Fibroblast of villous mesenchyme (primary cell): ENCODE measurements around the gene SCGB3A2. TPM values are rescaled to one million over a fixed set of nuclear protein-coding genes. Genes with fewer than 3 reads are reported as not detected.

ENCODE experiments used
- DNase-seq: peaks from one replicate; pipeline ENCODE4 v3.0.0-alpha.2; 2010; ENCODE audit warnings: low read depth
- H3K4me3 ChIP-seq: 2 replicates; pipeline ENCODE4 v1.5.1; 2011; ENCODE audit warnings: low read depth, mild to moderate bottlenecking, low read length
- CTCF ChIP-seq: IDR thresholded peaks from 2 replicates; pipeline ENCODE4 v1.5.1; 2012; ENCODE audit warnings: low read depth, mild to moderate bottlenecking, low read length; ENCODE audit not compliant: insufficient read depth
- total RNA-seq: library from RNA; depleted of rRNA; stranded (reverse); fragments of >200 nt; gene quantifications from 2 replicates; pipeline ENCODE4 v1.2.3, GENCODE V29; 2012

SCGB3A2 gene
- total RNA-seq, 1 donor, result not detected

- DNase-seq, result no peak
- no peak overlapping the region for H3K4me3 ChIP-seq
- TF ChIP-seq CTCF, result no peak
These were observed 3.6 kb upstream of the SCGB3A2 start for GRCh38 chr5:147874910-147875367.

- DNase-seq, result no peak
- no peak overlapping the region for H3K4me3 ChIP-seq
- TF ChIP-seq CTCF, result no peak
These were observed 2.4 kb upstream of the SCGB3A2 start for GRCh38 chr5:147876141-147876540.

GRCh38 chr5:147876626-147877025, 1.9 kb upstream of the SCGB3A2 start:
- no peak overlapping the region for H3K4me3 ChIP-seq
- DNase-seq, result no peak
- no peak for TF ChIP-seq CTCF

- DNase-seq, result no peak
- no peak overlapping the region for H3K4me3 ChIP-seq
- TF ChIP-seq CTCF, result no peak
These were observed 1.3 kb downstream of the SCGB3A2 start for GRCh38 chr5:147879784-147880183.

- H3K4me3 ChIP-seq, result no peak overlapping the region
- no peak for TF ChIP-seq CTCF
- DNase-seq, result no peak
These were observed 2.0 kb downstream of the SCGB3A2 start for GRCh38 chr5:147880487-147880886.

- no peak for TF ChIP-seq CTCF
- DNase-seq, result no peak
- H3K4me3 ChIP-seq, result no peak overlapping the region
These were observed 4.2 kb downstream of the SCGB3A2 start for GRCh38 chr5:147882586-147883313.
